GM12878 (cell line): Measurements from ENCODE around the gene OR6C75.
"Not testable (repeated sequence)": the region's sequence is repeated elsewhere in the genome, so short reads cannot be mapped to it uniquely, and the experiment has no call there.

Experiments
- CTCF ChIP-seq, 3 experiments: IDR thresholded peaks in 2 of 3; conservative IDR thresholded peaks in 1 of 3; 2 replicates each; pipeline ENCODE4 v1.5.1; 2011; ENCODE audit warnings: low read depth in 3 of 3, low read length in 3 of 3, mild to moderate bottlenecking in 3 of 3, control low read depth in 2 of 3, moderate library complexity in 2 of 3, inconsistent platforms in 1 of 3, mixed read lengths in 1 of 3; ENCODE audit not compliant: control insufficient read depth in 2 of 3, insufficient read depth in 1 of 3; ENCODE audit errors: extremely low read depth in 1 of 3
- JUND ChIP-seq: IDR thresholded peaks from 2 replicates; pipeline ENCODE4 v1.6.1; 2012; ENCODE audit warnings: low read depth, mild to moderate bottlenecking, low read length, improper control_type of control experiment, moderate library complexity
- MYC ChIP-seq: IDR thresholded peaks from 2 replicates; pipeline ENCODE4 v1.6.1; 2011; ENCODE audit warnings: mild to moderate bottlenecking, low read length, moderate library complexity, inconsistent platforms; ENCODE audit not compliant: insufficient read depth, insufficient replicate concordance, insufficient read length, severe bottlenecking
- POLR2A ChIP-seq: IDR thresholded peaks from 2 replicates; pipeline ENCODE4 v1.6.1; 2011; ENCODE audit warnings: low read depth, mild to moderate bottlenecking, low read length
- REST ChIP-seq: IDR thresholded peaks from 2 replicates; pipeline ENCODE4 v1.6.1; 2012; ENCODE audit warnings: mild to moderate bottlenecking, low read depth, low read length
- TF ChIP-seq, protein P1 (sequence below): fragments of 450-650 bp; formaldehyde crosslinking; IDR thresholded peaks from 2 replicates; pipeline ENCODE4 v1.4.0; 2020; ENCODE audit warnings: mild to moderate bottlenecking, moderate library complexity

- TF ChIP-seq MYC; CTCF (IDR thresholded peaks at IDR 0.05 in 2 of 3, conservative IDR thresholded peaks at IDR 0.05 in 1 of 3; ENCODE audit: control insufficient read depth in 2 of 3, extremely low read depth in 1 of 3, insufficient read depth in 1 of 3, low read depth in 3 of 3, low read length in 3 of 3); POLR2A; JUND; REST: not testable (repeated sequence)
- TF ChIP-seq, protein P1, sequence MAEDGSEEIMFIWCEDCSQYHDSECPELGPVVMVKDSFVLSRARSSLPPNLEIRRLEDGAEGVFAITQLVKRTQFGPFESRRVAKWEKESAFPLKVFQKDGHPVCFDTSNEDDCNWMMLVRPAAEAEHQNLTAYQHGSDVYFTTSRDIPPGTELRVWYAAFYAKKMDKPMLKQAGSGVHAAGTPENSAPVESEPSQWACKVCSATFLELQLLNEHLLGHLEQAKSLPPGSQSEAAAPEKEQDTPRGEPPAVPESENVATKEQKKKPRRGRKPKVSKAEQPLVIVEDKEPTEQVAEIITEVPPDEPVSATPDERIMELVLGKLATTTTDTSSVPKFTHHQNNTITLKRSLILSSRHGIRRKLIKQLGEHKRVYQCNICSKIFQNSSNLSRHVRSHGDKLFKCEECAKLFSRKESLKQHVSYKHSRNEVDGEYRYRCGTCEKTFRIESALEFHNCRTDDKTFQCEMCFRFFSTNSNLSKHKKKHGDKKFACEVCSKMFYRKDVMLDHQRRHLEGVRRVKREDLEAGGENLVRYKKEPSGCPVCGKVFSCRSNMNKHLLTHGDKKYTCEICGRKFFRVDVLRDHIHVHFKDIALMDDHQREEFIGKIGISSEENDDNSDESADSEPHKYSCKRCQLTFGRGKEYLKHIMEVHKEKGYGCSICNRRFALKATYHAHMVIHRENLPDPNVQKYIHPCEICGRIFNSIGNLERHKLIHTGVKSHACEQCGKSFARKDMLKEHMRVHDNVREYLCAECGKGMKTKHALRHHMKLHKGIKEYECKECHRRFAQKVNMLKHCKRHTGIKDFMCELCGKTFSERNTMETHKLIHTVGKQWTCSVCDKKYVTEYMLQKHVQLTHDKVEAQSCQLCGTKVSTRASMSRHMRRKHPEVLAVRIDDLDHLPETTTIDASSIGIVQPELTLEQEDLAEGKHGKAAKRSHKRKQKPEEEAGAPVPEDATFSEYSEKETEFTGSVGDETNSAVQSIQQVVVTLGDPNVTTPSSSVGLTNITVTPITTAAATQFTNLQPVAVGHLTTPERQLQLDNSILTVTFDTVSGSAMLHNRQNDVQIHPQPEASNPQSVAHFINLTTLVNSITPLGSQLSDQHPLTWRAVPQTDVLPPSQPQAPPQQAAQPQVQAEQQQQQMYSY: not testable (repeated sequence)
Observed at GRCh38 chr12:55412138-55412537, 49.4 kb downstream of the OR6C75 start.
